ENCODE results near the gene BNC2. TPM values are rescaled to one million over a fixed set of nuclear protein-coding genes. Genes with fewer than 3 reads are reported as not detected.

Gene BNC2
- total RNA-seq, 4 donors from 2014 or later: 3.8 to 14.9 (median 8.2) TPM

DNA sequence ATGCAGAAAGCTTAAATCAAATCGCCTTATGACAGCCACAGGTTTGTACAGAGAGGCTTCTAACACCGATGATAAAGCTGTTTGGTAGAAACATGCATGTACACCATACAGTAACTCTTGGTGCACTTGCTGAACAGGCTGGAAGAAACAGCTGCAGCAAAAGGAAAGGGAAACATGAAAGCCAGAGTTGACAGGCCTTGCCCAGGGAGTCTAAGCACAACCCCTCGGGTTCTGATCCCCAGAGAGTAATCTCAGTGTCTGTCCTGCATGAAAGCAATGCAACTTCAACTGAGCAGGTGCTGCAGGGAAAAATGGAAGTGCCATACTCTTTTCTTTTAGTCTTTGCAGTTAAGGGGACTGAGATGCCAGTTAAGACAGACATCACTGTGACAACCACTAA is 419.9 kb downstream of the BNC2 start:
- Histone ChIP-seq H3K27ac (no peak overlapping the region), H3K4me3 (replicated peaks in 1 of 3) (no peak overlapping the region), H3K36me3 (no peaks in the 10 kb centered on the region), H3K4me1 (no peaks in the 10 kb centered on the region), H3K27me3 (no peaks in the 10 kb centered on the region), H3K9me3 (no peaks in the 10 kb centered on the region)
- TF ChIP-seq CTCF (IDR thresholded peaks at IDR 0.05): no peak
- TF ChIP-seq POLR2A (IDR thresholded peaks at IDR 0.05): no peak
- 75 to 76% methylated on average over 3 of the region's 3 CpGs for WGBS, 2 donors
- intact Hi-C loops (cut with DNase I): no loop called here
- DNase-seq: no peak

DNA sequence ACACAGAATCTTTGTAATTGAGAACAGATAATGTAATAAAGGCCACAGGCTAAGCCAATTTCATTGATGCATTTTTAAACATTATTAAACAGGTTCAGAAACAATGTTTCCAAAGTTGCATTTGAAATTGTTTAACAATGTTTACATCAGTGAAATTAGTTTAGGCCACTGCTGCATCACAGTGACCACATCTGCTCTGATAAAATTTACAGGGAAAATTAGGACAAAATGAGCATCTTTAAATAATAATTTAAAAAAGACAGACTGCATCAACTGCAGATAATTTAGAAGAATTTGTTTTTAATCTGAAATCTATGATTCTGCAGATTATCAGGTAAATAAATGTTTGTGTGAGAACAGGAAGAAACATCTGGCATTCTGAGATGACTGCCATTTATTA is 420.4 kb downstream of the BNC2 start:
- H3K27ac ChIP-seq: no peak overlapping the region
- intact Hi-C loops (cut with DNase I): no loop called here
- H3K4me3 ChIP-seq (replicated peaks in 1 of 3): no peak overlapping the region
- DNase-seq: no peak
- H3K27me3 ChIP-seq: no peaks in the 10 kb centered on the region
- no peaks in the 10 kb centered on the region for H3K9me3 ChIP-seq
- H3K36me3 ChIP-seq: no peaks in the 10 kb centered on the region
- no peaks in the 10 kb centered on the region for H3K4me1 ChIP-seq
- TF ChIP-seq CTCF (IDR thresholded peaks at IDR 0.05) (no peak), POLR2A (IDR thresholded peaks at IDR 0.05) (no peak)

- no peak overlapping the region for H3K4me3 ChIP-seq (replicated peaks in 1 of 3)
- H3K9me3 ChIP-seq: no peaks in the 10 kb centered on the region
- H3K4me1 ChIP-seq: no peaks in the 10 kb centered on the region
- no peak for DNase-seq
- no peaks in the 10 kb centered on the region for H3K27me3 ChIP-seq
- H3K36me3 ChIP-seq: no peaks in the 10 kb centered on the region
- no peak overlapping the region for H3K27ac ChIP-seq
- TF ChIP-seq POLR2A (IDR thresholded peaks at IDR 0.05) (no peak), CTCF (IDR thresholded peaks at IDR 0.05) (no peak)
- whole genome bisulfite sequencing, 2 donors: 85 to 87% methylated on average over 10 of the region's 10 CpGs
- intact Hi-C loops (cut with DNase I): no loop called here
These were observed 421.3 kb downstream of the BNC2 start for GRCh38 chr9:16449076-16449730.

- TF ChIP-seq CTCF (IDR thresholded peaks at IDR 0.05) (no peak), POLR2A (IDR thresholded peaks at IDR 0.05) (no peak)
- no peak for DNase-seq
- Histone ChIP-seq H3K27me3 (no peaks in the 10 kb centered on the region), H3K36me3 (no peaks in the 10 kb centered on the region), H3K4me3 (replicated peaks in 1 of 3) (no peak overlapping the region), H3K4me1 (no peaks in the 10 kb centered on the region), H3K27ac (no peak overlapping the region), H3K9me3 (no peaks in the 10 kb centered on the region)
- intact Hi-C loops (cut with DNase I): no loop called here
- WGBS, 2 donors: 83 to 86% methylated on average over 3 of the region's 3 CpGs
These were observed 422.5 kb downstream of the BNC2 start for GRCh38 chr9:16447946-16448345.

GRCh38 chr9:16446636-16447035 is 423.8 kb downstream of the BNC2 start:
- no peaks in the 10 kb centered on the region for H3K27me3 ChIP-seq
- intact Hi-C loops (cut with DNase I): no loop called here
- no peak overlapping the region for H3K27ac ChIP-seq
- TF ChIP-seq CTCF (IDR thresholded peaks at IDR 0.05): no peak
- TF ChIP-seq POLR2A (IDR thresholded peaks at IDR 0.05): no peak
- no peak overlapping the region for H3K4me3 ChIP-seq (replicated peaks in 1 of 3)
- H3K4me1 ChIP-seq: no peaks in the 10 kb centered on the region
- H3K9me3 ChIP-seq: no peaks in the 10 kb centered on the region
- no peaks in the 10 kb centered on the region for H3K36me3 ChIP-seq
- no peak for DNase-seq
- 87 to 90% methylated on average over 2 of the region's 2 CpGs for WGBS, 2 donors
